CD14-positive monocyte (primary cell): ENCODE results near the gene TRAM2. TPM values are rescaled to one million over a fixed set of nuclear protein-coding genes. Genes with fewer than 3 reads are reported as not detected.
A peak's percentile ranks its signal among the peaks of the same experiment; 100 is the strongest.

Experiments used
- DNase-seq, 3 donors: peaks; one replicate each; pipeline ENCODE4 v3.0.0-alpha.2; 2011 to 2022
- H2AFZ ChIP-seq: 2 replicates; pipeline ENCODE4 v1.6.0; 2012; ENCODE audit warnings: mild to moderate bottlenecking, low read depth, low read length, inconsistent platforms; ENCODE audit not compliant: insufficient read depth, poor library complexity, severe bottlenecking
- H3K27ac ChIP-seq, 2 donors: 1 replicate in 1 of 2; 2 replicates in 1 of 2; pipeline ENCODE4 v1.5.1; 2012 to 2013; ENCODE audit warnings: low read length in 2 of 2, control low read depth in 1 of 2, inconsistent platforms in 1 of 2, low read depth in 1 of 2, mild to moderate bottlenecking in 1 of 2
- H3K27me3 ChIP-seq, 2 donors: one replicate each; pipeline versions ENCODE4 v1.6.0 to v1.6.1; 2011 to 2013; ENCODE audit warnings: low read length in 2 of 2; ENCODE audit not compliant: control insufficient read depth in 2 of 2, insufficient read depth in 2 of 2
- H3K36me3 ChIP-seq, 2 donors: replicated peaks in 1 of 2; 1 replicate in 1 of 2; 2 replicates in 1 of 2; pipeline versions ENCODE4 v1.5.1 to v1.6.1; 2012 to 2013; ENCODE audit warnings: low read length in 2 of 2, control low read depth in 1 of 2, inconsistent platforms in 1 of 2, mild to moderate bottlenecking in 1 of 2; ENCODE audit not compliant: insufficient read depth in 2 of 2, control insufficient read depth in 1 of 2
- H3K4me1 ChIP-seq, 2 donors: 1 replicate in 1 of 2; 2 replicates in 1 of 2; pipeline versions ENCODE4 v1.5.1 to v1.6.1; 2012 to 2013; ENCODE audit warnings: low read length in 2 of 2, control low read depth in 1 of 2, inconsistent platforms in 1 of 2, mild to moderate bottlenecking in 1 of 2, moderate library complexity in 1 of 2; ENCODE audit not compliant: insufficient read depth in 2 of 2, control insufficient read depth in 1 of 2
- H3K4me2 ChIP-seq: replicated peaks from 2 replicates; pipeline ENCODE3; 2012; ENCODE audit warnings: low read length, moderate library complexity, mild to moderate bottlenecking; ENCODE audit not compliant: poor library complexity, severe bottlenecking; ENCODE audit errors: extremely low read depth
- H3K4me3 ChIP-seq, 3 experiments: fragments of 200-600 bp in 1 of 3; sonication (generic) in 1 of 3; replicated peaks in 1 of 3; 1 replicate in 2 of 3; 2 replicates in 1 of 3; pipeline ENCODE4 v1.5.1; 2011 to 2013; ENCODE audit warnings: low read length in 3 of 3, mild to moderate bottlenecking in 3 of 3, control low read depth in 2 of 3, low read depth in 2 of 3, inconsistent platforms in 1 of 3, moderate library complexity in 1 of 3
- H3K79me2 ChIP-seq: 2 replicates; pipeline ENCODE4 v1.6.0; 2012; ENCODE audit warnings: mild to moderate bottlenecking, control low read depth, inconsistent platforms, low read length, moderate library complexity; ENCODE audit not compliant: insufficient read depth
- H3K9ac ChIP-seq: 2 replicates; pipeline ENCODE4 v1.6.0; 2017; ENCODE audit warnings: low read length, mild to moderate bottlenecking; ENCODE audit not compliant: insufficient read depth, poor library complexity, severe bottlenecking
- H3K9me3 ChIP-seq, 2 donors: replicated peaks in 1 of 2; 1 replicate in 1 of 2; 2 replicates in 1 of 2; pipeline versions ENCODE4 v1.5.1 to v1.6.1; 2012 to 2013; ENCODE audit warnings: low read length in 2 of 2, control low read depth in 1 of 2; ENCODE audit not compliant: control insufficient read depth in 1 of 2, insufficient read depth in 1 of 2
- H4K20me1 ChIP-seq: 2 replicates; pipeline ENCODE4 v1.6.0; 2012; ENCODE audit warnings: mild to moderate bottlenecking, low read length, control low read depth, moderate library complexity; ENCODE audit not compliant: insufficient read depth
- H3K27ac Mint-ChIP-seq, 7 donors: one replicate each; pipeline ENCODE4 v1.8.0; 2020; ENCODE audit warnings: mild to moderate bottlenecking in 7 of 7, mixed read lengths in 7 of 7, moderate library complexity in 6 of 7, inconsistent platforms in 2 of 7
- H3K27me3 Mint-ChIP-seq, 3 donors: one replicate each; pipeline ENCODE4 v1.8.0; 2021 to 2022; ENCODE audit warnings: low read depth in 3 of 3, mild to moderate bottlenecking in 3 of 3, mixed read lengths in 3 of 3, moderate library complexity in 3 of 3, inconsistent platforms in 1 of 3
- H3K36me3 Mint-ChIP-seq, 2 donors: one replicate each; pipeline ENCODE4 v1.8.0; 2020; ENCODE audit warnings: mixed read lengths in 2 of 2, inconsistent platforms in 1 of 2, mild to moderate bottlenecking in 1 of 2
- H3K4me1 Mint-ChIP-seq: one replicate; pipeline ENCODE4 v1.8.0; 2020; ENCODE audit warnings: mild to moderate bottlenecking, mixed read lengths
- H3K4me3 Mint-ChIP-seq, 2 donors: one replicate each; pipeline ENCODE4 v1.8.0; 2020; ENCODE audit warnings: mild to moderate bottlenecking in 2 of 2, mixed read lengths in 2 of 2, moderate library complexity in 1 of 2
- H3K9me3 Mint-ChIP-seq, 7 donors: one replicate each; pipeline ENCODE4 v1.8.0; 2020 to 2022; ENCODE audit warnings: mixed read lengths in 7 of 7, mild to moderate bottlenecking in 6 of 7, moderate library complexity in 6 of 7, inconsistent platforms in 2 of 7
- WGBS: methylation state at CpG from one replicate; pipeline ENCODE4 v1.1.5; 2013; ENCODE audit warnings: missing lambda C conversion rate; ENCODE audit not compliant: insufficient coverage; 5-methylcytosine and 5-hydroxymethylcytosine counted together
- intact Hi-C, 2 donors: fragments of 100-400 bp; cut with micrococcal nuclease; formaldehyde crosslinking; loops; one replicate each; pipeline versions ENCODE4 v1.15.0 to v1.15.1; 2023
- polyA plus RNA-seq, 3 donors: library from polyadenylated mRNA; depleted of rRNA in 1 of 3; unstranded in 2 of 3; stranded (reverse) in 1 of 3; fragments of 300-500 nt in 2 of 3; fragments of >200 nt in 1 of 3; fragmentation: Illumina TruSeq in 2 of 3; gene quantifications; 1 replicate in 2 of 3; 2 replicates in 1 of 3; pipeline ENCODE4 v1.2.3, GENCODE V29; 2012 to 2021
- TF ChIP-seq, protein P1 (sequence below): fragments of 200-600 bp; IDR thresholded peaks from one replicate; pipeline ENCODE4 v1.8.0; 2022; ENCODE audit warnings: antibody characterized with exemption, mild to moderate bottlenecking

TRAM2 gene
- polyA plus RNA-seq, 3 donors, result 4.7 to 11.7 (median 5.9) TPM

DNA sequence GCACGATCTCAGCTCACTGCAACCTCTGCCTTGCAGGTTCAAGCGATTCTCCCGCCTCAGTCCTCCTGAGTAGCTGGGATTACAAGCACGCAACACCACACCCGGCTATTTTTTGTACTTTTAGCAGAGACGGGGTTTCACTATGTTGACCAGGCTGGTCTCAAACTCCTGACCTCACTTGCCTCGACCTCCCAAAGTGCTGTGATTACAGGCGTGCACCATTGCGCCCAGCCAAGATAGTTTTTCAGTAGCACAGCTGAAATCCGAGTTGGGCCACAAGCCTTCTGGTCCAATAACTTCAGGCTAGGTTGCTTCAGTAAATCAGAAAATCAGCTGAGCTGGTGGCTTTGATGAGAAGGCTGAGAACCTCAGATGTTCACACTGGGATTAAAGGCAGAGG, 65.7 kb downstream of the TRAM2 start:
- 97% methylated on average over 10 of the region's 10 CpGs for WGBS
- Histone ChIP-seq H3K27ac (no peak overlapping the region), H2AFZ (no peak overlapping the region), H3K9ac (no peak overlapping the region), H3K9me3 (no peaks in the 10 kb centered on the region), H3K4me3 (no peak overlapping the region), H4K20me1 (no peaks in the 10 kb centered on the region), H3K36me3 (peaks cover 90 to 100% of the 10 kb centered on the region in 2 donors), H3K27me3 (no peaks in the 10 kb centered on the region), H3K79me2 (no peaks in the 10 kb centered on the region), H3K4me1 (peaks cover 4 to 8% of the 10 kb centered on the region in 2 donors), H3K4me2 (no peak overlapping the region)
- intact Hi-C loops, result no loop called here
- Mint-ChIP-seq H3K36me3 (peaks cover 89 to 93% of the 10 kb centered on the region in 2 donors), H3K27me3 (peaks cover 0 to 2% (median 2%) of the 10 kb centered on the region in 3 donors), H3K4me3 (no peak overlapping the region), H3K9me3 (peaks cover 0 to 2% (median 0%) of the 10 kb centered on the region in 7 donors), H3K4me1 (peaks cover 19% of the 10 kb centered on the region), H3K27ac (no peak overlapping the region)
- TF ChIP-seq, protein P1, sequence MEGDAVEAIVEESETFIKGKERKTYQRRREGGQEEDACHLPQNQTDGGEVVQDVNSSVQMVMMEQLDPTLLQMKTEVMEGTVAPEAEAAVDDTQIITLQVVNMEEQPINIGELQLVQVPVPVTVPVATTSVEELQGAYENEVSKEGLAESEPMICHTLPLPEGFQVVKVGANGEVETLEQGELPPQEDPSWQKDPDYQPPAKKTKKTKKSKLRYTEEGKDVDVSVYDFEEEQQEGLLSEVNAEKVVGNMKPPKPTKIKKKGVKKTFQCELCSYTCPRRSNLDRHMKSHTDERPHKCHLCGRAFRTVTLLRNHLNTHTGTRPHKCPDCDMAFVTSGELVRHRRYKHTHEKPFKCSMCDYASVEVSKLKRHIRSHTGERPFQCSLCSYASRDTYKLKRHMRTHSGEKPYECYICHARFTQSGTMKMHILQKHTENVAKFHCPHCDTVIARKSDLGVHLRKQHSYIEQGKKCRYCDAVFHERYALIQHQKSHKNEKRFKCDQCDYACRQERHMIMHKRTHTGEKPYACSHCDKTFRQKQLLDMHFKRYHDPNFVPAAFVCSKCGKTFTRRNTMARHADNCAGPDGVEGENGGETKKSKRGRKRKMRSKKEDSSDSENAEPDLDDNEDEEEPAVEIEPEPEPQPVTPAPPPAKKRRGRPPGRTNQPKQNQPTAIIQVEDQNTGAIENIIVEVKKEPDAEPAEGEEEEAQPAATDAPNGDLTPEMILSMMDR, result no peak
- no peak for DNase-seq

- H2AFZ ChIP-seq, result no peak overlapping the region
- no peak overlapping the region for H3K4me3 Mint-ChIP-seq
- no peak overlapping the region for H3K4me3 ChIP-seq
- H3K27ac ChIP-seq, result no peak overlapping the region
- H3K4me1 ChIP-seq, result peaks cover 13 to 18% of the 10 kb centered on the region in 2 donors
- H3K79me2 ChIP-seq, result no peaks in the 10 kb centered on the region
- peak overlapping the region in 2 of 7 donors; percentile 41 to 73 for H3K27ac Mint-ChIP-seq
- H3K4me1 Mint-ChIP-seq, result peaks cover 29% of the 10 kb centered on the region
- H3K36me3 Mint-ChIP-seq, result peaks cover 88 to 89% of the 10 kb centered on the region in 2 donors
- peaks cover 81 to 92% of the 10 kb centered on the region in 2 donors for H3K36me3 ChIP-seq
- no peak overlapping the region for H3K9ac ChIP-seq
- H4K20me1 ChIP-seq, result no peaks in the 10 kb centered on the region
- peaks cover 0 to 2% (median 0%) of the 10 kb centered on the region in 7 donors for H3K9me3 Mint-ChIP-seq
- intact Hi-C loops, result no loop called here
- no peaks in the 10 kb centered on the region for H3K9me3 ChIP-seq
- peaks cover 0 to 2% (median 2%) of the 10 kb centered on the region in 3 donors for H3K27me3 Mint-ChIP-seq
- no peak for DNase-seq
- TF ChIP-seq, protein P1, result no peak
- no peak overlapping the region for H3K4me2 ChIP-seq
- no peaks in the 10 kb centered on the region for H3K27me3 ChIP-seq
Observed at GRCh38 chr6:52510213-52510562, 66.7 kb downstream of the TRAM2 start.
